NCI-H510A (cell line): ENCODE results near the gene AMER3.
A peak's percentile ranks its signal among the peaks of the same experiment; 100 is the strongest.

Source experiments
- DNase-seq: peaks from one replicate; lab custom pipeline; 2025; lab: John Stamatoyannopoulos, UW

The AMER3 gene

DNA sequence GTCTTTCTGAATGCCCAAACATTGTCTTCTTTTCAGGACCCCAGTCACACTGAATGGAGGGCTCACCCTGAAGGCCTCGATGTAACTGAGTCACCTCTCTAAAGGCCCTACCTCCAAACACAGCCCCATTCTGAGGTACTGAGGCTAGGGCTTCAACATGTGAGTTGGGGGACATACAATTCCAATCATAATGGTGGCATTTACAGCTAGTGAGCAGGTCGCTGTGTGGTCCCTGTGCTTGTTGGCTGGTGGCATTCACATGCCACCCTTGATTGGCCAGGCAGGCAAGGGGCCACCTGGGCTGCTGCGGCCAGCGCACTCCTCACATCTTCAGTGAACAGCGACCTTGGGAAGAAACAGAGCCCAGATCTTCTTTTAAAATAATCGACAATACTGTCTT is 30.7 kb downstream of the AMER3 start:
- no peak for DNase-seq

DNA sequence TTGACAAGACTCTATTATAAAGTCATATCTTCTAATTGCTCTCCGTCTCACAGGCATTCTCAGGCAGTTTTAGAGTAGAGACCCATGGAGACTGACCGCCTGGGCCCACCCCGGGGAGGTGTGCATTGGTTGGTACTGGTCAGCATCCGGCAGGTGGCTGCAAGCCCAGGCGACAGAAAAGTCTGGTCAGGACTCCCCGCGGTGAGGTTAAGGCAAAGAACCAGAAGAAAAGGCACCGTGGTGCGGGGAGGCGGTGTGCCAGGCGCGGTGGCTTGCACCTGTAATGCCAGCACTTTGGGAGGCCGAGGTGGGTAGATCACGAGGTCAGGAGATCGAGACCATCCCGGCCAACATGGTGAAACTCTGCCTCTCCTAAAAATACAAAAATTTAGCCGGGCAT is 32.5 kb downstream of the AMER3 start:
- no peak for DNase-seq

DNA sequence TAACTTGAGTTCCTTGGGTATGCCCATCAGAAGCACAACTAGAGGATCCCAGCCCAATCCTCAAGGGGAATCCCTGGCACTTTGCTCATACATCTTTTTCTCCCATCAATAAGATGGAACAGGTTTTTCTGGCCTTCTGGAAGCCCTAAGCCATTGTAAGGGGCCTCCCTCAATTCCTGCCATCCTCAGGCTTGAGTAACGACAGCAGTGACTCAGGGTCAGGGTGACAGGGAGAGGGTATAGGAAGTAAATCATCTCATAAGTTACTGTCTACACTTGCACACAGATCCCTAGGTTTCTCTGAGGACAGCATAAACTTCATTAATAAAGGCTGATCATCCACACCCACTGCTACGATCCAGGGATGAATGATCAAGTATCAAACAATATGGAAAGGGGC is 35.0 kb downstream of the AMER3 start:
- DNase-seq, result no peak

DNA sequence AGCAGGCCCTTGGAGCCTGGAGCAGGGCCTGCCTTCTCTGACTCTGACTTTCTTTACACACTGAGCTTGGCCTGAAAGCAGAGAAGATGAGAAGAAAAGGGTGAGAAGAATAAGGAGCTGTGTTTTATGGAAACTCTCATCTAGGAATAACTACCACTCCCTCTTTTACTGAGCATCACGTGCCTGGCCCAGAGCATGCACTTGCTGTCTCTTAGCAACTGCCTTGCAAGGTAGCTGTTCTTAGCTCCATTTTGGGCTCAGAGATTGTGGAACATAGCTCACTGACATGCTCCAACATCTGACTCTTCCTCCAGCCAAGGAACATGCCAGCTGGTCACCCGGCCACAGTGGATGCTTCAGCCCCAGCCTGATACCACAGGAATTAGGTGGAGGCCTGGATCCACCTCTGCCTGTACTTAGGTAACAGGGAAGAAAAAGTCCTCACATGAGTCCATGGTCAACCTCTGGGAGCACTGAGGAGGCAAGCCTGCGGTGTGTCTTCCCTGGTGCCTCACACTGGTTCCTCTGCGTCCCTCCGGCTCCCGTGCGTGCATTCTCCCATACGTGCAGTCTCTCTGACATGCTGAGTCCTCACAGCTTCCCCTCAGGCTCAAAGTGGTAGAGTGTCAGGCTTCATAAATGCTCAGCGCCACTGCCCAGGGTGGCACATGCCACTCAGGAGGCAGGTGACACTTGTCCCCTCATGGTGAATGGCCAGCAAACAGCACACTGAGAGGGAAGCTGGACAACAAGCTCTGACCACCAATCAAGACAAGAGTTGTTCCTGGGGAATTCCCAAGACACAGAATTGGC is 35.7 kb downstream of the AMER3 start:
- no peak for DNase-seq

DNA sequence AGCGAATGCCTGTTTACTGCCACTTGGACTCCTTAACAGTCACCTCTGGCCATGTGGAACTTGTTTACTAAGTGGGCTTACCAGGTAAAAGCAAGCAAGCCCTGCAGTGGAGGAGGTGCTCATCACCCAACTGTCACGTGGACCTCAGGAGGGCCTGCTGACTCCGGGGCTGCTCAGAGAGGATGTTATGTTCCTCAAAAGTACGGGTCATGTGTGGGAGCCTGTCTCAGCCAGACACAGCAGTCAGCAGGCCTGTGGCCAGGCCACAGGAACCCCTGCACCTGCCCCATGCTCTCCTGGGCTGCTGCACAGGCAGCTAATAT is 36.2 kb downstream of the AMER3 start:
- DNase-seq, result no peak

DNA sequence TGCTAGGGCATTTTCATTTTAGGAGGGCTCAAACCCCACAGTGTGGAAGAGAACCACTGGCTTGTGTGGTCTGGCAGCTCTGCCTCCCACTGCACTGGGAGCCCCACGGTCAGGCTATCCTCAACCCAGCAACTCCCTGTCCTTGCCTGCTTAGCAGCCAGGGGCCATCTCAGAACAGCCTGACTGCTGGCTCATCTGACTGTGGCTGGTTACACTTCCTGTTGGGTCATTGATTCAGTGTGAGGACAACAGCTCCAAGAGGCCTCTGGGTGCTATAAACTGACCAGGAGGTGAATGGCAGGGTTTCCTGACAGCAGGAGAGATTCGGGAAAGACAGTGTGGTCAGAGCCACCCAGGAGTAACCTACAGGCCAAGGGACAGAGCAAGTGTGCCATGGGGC is 40.1 kb downstream of the AMER3 start:
- DNase-seq, result no peak

DNA sequence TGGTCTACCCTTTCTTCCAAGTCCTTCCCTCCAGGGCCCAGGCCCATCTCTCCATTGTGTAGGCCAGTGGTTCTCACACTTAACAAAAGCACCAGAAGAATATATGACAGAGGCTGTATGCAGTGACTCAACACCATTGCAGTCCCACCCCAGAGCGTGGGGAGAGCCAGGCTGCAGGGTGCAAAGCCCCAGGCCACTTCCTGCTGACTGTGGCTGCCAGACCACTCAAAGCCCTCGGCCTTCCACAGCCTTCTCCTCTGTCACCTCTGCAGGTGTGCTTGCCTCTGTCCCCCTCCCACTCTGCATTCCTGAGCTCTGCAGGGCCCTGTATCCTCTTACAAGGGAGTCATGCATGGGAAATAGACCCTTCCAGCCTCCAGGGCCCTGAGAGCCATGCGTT is 41.0 kb downstream of the AMER3 start:
- DNase-seq, result no peak

DNA sequence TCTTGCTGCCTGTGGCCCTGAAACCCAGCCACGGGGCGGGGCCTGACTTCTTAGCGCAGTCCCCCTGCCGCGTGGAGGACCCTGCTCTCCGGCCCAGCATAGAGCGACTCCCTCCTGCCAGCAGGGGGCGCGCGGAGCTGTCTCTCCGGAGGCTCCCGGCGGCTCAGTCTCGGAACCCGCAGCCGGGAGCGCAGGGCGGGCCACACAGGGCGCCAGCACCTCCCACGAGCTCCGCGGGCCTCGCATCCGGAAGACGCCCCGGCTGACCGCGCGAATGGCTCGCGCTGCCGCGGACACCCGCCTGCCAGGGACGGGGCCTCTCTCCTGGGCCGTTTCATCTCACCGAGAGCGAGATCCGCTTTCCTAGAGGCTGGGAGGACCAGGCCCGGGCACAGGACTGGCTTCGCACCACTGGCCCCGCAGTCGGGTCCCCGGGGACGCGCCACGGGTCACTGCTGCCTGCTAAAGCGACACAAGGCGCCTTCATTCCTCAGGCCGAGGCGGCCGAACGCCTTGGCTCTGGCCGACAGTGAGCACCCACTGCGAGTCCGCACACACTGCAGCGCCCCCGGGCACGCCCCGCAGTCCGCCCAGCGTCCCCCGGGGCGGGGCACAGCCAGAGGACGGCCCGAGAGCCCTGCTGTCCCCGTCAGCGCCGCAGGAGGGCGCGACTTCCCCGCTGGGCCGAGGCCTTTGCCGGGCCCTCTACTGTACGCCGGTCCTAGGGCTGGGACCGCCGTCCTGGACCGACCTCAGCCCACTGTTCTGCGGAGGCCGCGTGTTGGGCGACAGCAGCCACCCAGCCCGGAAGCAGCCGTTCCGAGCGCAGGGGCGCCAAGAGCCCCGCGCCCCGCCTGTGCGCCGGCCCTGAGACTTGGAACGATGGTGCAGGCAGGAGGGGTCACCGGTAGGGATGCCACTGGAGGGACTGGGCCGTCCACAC is 42.4 kb downstream of the AMER3 start:
- peak; percentile 84 for DNase-seq

DNA sequence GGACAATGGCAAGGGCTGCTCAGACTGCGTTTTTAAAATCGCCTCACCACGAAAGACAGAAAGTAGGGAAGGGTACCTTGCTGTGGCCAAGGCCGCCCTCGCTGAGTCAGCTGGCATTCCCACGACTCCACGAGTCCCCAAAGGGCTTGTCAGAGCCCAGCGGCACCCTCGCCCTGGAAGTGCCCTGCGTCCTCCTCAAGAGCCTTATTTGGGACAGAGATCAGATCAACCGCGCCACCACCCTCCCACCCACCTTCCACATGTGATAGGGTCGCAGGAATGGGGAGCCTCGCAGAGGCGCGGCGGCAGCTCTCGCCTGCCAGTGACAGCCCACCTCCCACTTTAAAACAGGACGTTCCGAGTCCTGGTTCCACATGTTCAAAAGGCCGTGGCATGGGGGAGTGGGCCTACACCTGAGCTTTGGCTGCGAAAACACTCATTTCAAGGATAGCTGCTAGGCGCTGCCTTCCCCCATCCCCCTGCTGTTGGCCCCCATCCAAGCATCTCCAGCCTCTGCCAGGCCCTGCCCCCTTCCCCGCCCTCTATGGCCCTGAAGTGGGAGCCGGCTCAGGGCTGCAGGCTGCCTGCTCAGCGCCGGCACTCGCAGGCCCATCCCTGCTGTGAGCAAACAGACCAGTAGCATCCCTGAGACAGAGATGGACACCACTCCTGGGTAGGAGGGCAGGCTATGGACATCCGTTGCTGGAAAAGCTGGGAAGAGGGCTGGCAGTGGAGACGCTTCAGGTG is 43.3 kb downstream of the AMER3 start:
- peak; percentile 62 for DNase-seq

DNA sequence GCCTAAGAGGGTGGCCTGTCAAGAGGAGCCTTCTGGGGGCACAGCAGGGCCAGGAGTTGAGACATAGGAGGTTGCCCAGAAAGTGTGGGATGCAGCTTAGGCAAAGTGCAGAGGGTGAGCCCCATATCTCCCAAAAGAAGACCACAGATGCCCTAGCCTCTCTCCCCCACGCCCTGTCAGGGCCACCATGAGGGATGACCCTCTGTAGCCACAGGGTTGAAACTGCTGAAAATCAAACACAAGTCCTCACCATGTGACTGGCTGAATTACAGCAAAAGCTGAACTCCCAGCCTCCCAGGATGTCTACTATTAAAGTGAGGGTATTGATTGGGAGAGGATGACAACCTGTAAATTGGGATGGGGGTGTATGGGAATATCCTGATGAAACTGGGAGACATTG is 44.0 kb downstream of the AMER3 start:
- DNase-seq, result no peak

DNA sequence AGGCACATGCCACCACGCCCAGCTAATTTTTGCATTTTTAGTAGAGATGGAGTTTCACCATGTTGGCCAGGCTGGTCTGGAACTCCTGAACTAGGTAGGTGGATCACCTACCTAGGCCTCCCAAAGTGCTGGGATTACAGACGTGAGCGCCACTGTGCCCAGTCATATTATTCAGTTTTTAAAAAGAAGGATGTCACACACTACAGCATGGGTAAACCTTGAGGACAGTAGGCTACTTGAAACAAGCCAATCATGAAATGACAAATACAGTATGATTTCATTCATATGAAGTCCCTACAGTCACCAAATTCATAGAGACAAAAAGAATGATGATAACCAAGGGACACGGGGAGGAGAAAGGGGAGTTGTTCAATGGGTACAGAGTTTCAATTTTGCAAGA is 50.3 kb downstream of the AMER3 start:
- no peak for DNase-seq

DNA sequence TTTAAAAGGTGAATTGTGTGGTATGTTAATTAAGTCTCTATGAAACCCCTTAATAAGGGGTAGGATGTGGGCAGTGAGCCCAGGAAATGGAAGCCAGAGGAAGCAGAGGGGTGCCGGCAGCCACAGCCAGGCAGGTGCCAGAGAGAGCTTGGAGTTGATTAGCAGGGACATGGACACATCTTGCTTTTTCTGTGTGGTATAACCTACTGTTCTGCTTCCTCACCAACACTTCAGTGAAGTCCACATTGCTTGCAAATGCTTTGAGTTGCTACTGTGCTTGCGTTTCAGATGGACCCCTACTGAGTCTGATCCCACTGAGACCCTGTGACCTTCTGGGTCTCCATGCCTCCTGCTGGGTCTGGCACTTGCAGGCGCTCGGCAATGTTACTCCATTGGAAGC is 51.0 kb downstream of the AMER3 start:
- no peak for DNase-seq

DNA sequence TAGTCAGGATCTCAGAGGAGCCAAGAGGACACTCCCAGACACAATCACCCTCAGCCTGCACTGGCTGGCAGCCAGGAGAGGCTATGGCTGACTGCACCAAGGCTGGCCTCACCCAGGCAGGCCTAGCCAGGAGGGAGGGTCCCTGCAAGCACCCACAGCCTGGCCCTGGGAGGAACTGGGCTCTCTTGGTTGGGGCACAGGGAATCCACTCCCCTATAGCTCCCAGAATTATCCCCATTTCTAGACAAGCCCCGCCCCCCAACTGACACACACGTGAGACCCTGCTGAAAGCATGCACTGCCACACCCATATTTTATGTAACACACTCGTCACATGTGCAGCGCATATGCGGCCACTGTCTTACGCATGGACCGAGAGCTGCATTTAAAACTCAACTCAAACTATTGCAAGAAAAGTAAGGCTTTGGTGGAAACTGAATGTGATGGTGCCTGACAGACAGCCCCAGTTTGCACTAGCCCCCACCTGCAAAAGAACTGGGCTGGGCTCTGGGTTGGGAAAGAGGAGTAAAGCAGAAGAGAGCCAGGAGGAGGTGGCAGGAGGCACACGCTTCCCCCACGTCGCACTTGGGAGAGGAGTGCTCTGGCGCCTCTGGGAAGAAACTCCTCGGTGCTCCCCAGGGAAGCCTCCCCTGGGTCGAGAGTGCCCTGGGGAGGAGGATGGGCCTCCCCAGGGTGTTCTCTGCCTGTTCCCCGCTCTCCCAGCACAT is 52.5 kb downstream of the AMER3 start:
- no peak for DNase-seq

DNA sequence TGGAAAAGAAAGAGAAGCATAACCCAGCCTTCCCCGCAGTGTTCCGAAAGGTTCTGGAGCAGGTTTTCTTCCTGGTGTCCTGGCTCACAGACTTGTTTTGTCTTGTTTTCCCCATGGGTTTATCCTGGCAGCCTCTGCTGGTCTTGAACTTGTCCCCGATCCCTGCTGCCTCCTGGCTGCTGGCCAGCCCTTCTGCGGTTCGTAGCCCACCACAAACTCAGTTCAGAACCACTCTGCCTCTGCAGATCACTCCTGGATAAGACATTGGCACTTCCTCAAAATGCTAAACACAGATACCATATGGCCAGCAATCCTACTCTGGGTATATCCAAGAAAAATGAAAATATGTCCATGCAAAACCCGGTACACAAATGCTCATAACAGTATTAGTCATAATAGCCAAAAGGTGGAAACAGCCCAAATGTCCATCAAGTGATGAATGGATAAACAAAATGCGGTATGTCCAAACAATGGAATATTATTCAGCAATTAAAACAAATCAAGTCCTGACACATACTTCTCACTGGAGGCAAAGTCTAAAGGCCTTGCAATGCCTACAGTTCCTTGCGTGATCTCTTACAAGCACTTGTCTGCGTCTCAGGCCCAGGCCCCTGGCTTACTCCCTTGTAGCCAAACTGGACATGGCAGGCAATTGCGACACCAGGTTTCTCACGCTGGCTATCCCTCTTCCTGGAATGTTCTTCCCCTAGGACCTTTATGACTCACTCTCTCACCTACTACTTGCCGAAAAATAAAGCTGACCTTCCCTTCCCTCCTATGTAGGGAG is 53.3 kb downstream of the AMER3 start:
- no peak for DNase-seq

DNA sequence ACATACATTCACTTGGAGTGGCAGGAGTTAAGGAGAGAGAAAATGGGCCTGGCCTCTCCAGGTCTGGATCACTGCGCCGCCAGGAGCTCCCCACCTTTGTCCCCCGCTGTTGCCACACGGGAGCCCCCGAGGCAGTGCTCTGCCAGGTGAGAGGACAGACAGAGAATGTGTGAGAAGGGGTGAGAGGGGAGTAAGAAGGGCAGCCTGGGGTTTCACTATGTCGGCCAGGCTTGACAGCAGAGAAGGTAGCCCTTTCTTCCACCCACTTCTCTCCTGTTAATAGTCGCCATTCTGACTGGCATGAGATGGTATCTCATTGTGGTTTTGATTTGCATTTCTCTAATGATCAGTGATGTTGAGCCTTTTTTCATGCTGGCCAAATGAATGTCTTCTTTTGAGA is 55.1 kb downstream of the AMER3 start:
- no peak for DNase-seq

DNA sequence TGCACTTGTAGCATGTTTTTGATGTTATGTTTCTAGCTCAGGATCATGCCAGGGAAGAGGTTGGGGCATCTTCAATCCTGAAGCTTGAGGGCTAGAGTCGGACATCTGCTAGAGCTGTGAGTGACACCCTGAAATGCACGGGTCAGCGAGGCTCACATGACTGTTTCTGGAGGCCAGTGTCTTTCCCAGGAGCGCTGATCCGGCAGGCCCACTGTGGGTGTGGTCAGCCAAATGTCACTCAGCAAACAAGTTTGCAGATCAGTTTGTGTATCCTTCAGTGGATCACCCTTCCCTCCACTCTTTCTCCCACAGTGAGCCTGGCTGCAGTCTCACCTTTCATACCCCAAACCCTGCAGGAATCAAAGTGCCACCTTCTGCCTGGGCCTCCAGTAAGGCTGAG is 58.4 kb downstream of the AMER3 start:
- no peak for DNase-seq

DNA sequence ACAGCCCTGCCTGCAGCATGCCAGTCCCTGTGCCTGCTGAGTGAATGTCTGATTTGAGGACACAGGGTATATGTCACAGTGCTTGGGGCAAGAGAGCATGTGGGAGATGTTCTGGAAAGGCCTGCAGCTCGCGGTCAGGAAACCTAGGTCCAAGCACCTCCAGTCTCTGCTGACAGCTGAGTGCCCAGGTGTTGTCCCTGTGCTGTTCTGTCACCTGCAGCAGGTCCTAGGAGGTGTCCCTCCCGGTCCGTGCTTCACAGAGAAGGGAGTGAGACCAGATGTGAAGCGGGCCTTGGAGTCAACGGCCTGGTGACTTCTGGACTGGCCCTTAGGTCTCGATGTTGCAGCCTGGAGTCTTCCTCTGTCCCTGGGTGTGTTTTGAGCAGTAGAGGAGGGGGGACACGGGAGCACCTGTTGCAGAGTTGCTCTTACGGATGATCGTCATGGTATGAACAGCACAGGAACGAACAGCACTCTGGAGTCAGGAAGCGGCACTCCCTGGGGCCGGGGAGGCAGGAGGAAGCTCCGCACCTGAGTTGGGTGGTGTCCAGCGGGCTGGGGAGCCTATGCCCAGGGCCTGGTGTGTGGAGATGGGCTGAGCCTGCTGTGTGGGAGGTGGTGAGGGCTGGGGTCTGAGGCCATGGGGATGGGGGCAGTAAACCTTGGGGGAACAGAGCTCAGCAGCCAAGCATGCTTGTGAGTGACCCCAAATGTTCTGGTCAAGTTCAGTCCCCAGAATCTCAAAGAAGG is 59.8 kb downstream of the AMER3 start:
- DNase-seq, result no peak
